NCI-H128 (cell line): ENCODE data around the gene HMCN1.

Experiments
- DNase-seq: peaks from one replicate; lab custom pipeline; 2025; ENCODE audit not compliant: unreplicated experiment; lab: John Stamatoyannopoulos, UW

HMCN1 gene

DNA sequence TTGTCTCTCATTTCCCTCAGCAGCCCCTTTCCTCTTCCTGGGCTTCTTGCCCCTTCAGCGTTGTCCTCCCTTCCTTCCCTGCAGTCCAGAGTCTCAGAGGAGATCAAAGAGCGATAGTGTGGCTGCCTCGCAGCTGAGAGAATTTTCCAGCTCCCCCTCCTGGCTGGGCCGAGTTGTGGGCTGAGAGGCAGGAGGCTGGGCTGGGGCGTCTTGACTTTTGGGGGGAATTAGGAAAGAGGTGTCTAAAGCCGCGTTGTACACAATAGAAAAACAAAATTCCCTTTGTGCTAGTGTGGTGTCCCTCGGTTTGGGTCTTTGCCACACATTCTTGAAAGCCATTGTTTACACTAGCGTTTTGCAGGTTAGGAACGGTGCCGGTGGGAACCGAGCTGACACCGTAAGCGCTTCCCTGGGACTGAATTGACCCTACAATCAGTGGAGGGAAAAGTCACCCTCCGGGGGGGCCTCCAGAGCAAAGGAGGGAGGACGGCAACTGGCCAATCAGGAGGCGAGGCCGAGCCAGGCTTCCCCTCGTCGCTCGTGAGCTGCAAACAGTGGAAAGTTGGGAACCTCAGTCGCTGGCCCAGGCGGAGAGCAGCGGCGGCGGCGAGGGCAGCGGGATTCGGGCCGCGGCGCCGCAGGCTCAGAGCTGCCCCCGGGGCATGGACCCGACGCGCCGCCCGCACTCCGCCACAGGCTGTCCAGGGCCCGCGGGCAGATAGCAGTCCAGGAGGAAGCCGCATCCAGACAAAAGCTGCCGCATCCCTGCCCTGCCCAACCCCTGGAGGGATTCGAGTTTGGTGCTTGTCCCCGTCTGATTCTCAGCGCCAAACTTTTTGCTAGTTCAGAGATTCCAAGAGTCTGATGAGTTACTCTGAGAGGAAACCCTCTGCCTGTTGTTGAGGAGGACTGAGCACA lies at the start of gene HMCN1:
Gene HMCN1 (plus strand): TSS at position 574 of the 918 bp plus-strand sequence. CDS start 389 bp downstream, outside the sequence.
- DNase-seq, result peak; percentile 39

- DNase-seq, result no peak
These were observed 47.1 kb upstream of the HMCN1 start for GRCh38 chr1:185686821-185687778.

- no peak for DNase-seq
These were observed 43.7 kb upstream of the HMCN1 start for GRCh38 chr1:185690527-185690926.

- no peak for DNase-seq
These were observed 40.5 kb upstream of the HMCN1 start for GRCh38 chr1:185693654-185694053.

GRCh38 chr1:185694081-185694480 lies 40.1 kb upstream of the HMCN1 start:
- DNase-seq, result no peak

DNA sequence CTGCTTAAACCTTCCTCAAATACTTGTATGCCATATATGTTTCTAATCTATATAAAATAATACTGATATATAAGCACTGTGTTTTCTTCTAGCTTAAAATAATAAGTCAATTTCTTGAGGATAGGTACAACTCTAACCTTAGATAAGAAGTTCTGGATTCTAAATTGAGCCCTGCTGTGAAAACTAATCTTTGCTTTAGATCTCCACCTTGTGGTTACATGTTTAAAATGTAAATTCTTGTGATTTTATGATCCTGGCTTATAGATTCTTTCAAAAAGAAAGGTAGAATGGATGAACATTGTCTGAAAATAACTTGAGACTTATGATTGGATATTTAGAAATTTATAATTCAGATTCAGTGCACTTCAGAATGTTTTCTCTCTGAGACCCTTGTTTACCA lies 38.9 kb upstream of the HMCN1 start:
- DNase-seq, result no peak

- DNase-seq, result no peak
These were observed 37.6 kb upstream of the HMCN1 start for GRCh38 chr1:185696422-185697150.

- no peak for DNase-seq
These were observed 34.3 kb upstream of the HMCN1 start for GRCh38 chr1:185699874-185700273.

GRCh38 chr1:185701650-185702049 lies 32.5 kb upstream of the HMCN1 start:
- DNase-seq, result no peak

GRCh38 chr1:185704181-185704580 lies 30.0 kb upstream of the HMCN1 start:
- DNase-seq, result no peak

GRCh38 chr1:185716095-185716494 lies 18.1 kb upstream of the HMCN1 start:
- no peak for DNase-seq

GRCh38 chr1:185719021-185719420 lies 15.2 kb upstream of the HMCN1 start:
- DNase-seq, result no peak

DNA sequence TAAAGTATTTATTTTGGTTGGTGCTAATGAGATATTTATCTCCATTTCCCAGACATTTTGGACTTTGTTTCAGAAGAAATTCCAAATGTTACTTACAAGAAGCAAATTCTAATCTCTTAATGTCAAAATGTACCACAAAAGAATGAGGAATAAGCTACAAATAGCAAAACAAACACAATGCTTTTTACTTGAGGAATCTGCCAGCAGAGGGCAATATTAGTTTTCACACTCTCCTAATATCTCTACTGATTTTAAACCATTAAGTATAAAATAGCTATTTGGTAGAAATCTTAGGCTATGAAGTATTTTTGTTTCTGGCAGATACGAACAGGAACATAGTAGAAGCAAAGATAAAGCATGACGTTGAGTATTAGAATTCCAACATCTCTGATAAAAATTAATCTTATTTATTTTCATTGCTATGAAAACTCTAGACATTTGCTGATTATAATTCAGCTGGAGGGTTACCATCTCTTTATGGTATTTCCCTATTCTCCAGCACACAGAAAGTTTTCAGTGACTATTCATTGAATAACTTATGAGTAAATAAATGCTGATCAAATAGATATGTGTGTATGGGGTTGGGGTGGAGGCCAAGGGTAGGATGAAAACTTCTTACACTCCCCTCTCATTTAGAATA lies 13.4 kb upstream of the HMCN1 start:
- DNase-seq, result no peak

DNA sequence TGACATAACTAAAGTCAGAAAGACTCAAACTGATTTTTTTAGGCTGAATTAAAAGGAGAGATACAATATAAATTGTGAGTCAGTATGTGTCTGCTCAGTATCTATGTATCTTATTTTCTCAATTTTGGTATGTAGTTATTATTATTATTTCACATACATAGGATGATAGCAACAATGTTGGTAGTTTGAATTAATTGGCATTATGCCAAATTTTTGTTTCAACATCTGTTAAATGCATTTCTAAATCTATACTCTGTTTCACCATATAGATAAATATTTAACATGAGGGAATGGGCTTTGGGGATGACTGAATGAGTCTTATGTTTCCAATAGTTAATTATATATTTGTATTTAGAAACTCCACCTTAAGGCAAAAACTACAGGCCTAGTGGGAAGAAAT lies 12.6 kb upstream of the HMCN1 start:
- DNase-seq, result no peak

DNA sequence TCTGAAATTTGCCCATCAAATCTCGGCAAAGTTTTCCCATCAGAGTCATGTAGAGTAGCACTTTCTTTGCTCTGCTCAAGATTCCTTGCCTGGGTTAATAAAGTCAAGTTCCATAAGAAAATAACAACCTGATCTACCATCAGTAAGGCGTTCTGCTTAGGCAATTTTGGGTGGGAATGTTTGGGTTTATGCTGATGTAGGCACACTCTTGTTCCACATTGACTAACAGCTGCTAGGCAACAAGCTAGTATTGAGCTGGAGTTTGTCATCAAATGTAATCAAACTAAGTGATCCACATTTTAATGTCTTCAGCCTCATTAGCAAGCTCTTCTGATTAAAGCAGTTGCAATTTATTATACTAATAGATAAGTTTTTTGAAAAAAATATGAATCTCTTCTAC lies 12.1 kb upstream of the HMCN1 start:
- no peak for DNase-seq

GRCh38 chr1:185727726-185728125 lies 6.5 kb upstream of the HMCN1 start:
- DNase-seq, result no peak

- no peak for DNase-seq
These were observed 2.7 kb upstream of the HMCN1 start for GRCh38 chr1:185731446-185731845.

DNA sequence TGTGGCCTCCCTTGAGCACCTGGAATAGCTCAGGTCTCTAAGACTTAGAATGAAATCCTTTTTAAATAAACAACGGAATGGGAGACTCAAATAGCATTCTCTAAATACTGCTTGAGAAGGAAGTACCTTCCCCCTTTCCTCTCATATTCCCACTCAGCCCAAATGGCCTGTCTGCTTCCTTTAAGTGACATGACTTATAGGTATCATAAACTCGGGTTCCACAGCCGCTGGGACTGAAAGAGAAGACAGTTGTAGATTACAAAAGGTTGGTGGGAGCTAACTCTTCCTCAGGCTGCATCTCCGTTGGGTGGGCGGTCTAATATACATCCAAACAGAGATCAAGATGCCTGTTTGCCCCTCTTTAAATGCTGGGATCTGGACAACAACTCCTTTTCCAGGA lies 1.2 kb upstream of the HMCN1 start:
- DNase-seq, result no peak

DNA sequence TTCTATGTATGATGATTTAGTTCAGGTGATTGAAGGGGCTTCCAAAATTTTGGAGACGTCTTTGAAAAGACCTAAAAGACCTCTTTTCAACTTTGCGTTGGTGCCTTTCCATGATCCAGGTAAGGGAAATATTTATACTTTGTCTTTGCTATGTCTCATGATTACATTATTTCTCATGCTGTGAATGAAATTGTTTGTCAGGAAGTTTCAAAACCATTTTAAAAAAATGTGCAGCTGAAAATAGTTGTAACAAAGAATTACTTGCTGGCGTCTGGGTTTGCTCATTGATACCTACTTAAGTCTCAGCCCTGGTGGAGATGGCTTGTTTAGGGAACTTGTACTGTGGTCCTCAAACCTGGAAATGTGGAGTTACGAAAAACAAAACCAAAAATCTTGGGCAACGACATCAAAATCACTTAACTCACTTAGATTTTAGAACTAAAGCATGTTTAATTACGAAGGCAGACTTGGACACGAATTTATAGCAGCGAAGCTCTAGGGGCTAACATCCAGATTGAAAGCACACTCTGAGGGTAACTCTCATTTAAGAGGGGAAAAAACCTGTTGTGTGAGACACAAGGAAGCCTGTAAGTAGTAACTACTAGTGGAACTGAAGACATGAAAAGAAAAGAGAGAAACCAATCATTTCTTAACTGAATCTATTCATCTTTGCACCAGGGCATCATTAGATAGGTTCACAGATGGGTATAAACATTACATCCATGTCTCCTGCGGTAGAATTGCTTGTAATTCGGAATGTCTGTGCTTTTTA lies 924 bp downstream of the HMCN1 start:
- no peak for DNase-seq

DNA sequence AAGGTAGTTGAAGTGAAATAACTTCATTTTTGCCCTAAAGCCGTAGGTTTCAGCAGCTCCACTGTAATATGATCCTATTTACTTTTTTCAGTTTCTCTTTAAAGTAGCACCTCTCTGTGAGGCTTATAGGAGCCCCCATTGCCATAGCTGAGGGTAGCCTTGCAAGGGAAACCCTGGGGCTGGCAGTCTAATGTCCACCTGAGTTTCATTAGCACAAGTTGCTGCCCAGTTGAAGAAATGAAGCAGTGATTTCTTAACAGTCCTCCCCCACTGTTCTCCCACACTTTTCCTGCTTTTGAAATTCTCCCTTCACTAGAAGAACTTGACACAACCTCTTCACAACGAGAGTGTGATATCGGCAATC lies 1.5 kb downstream of the HMCN1 start:
- DNase-seq, result no peak
